ENCODE results near the gene AUTS2.

Gene AUTS2

GRCh38 chr7:70114806-70115205, 516.5 kb downstream of the AUTS2 start:
- no peak for DNase-seq (ENCODE audit: low read depth in 2 of 2)
- TF ChIP-seq CTCF (IDR thresholded peaks at IDR 0.05; ENCODE audit: low read depth, low read length) = no peak
- H3K4me3 ChIP-seq (replicated peaks in 1 of 2; ENCODE audit: low read depth in 2 of 2, low read length in 2 of 2) = no peak overlapping the region

- no peak for DNase-seq (ENCODE audit: low read depth in 2 of 2)
- no peak overlapping the region for H3K4me3 ChIP-seq (replicated peaks in 1 of 2; ENCODE audit: low read depth in 2 of 2, low read length in 2 of 2)
- no peak for TF ChIP-seq CTCF (IDR thresholded peaks at IDR 0.05; ENCODE audit: low read depth, low read length)
Observed at GRCh38 chr7:70116244-70116643, 518.0 kb downstream of the AUTS2 start.

- DNase-seq (ENCODE audit: low read depth in 2 of 2) = no peak
- H3K4me3 ChIP-seq (replicated peaks in 1 of 2; ENCODE audit: low read depth in 2 of 2, low read length in 2 of 2) = no peak overlapping the region
- no peak for TF ChIP-seq CTCF (IDR thresholded peaks at IDR 0.05; ENCODE audit: low read depth, low read length)
Observed at GRCh38 chr7:70116867-70117266, 518.6 kb downstream of the AUTS2 start.

- H3K4me3 ChIP-seq (replicated peaks in 1 of 2; ENCODE audit: low read depth in 2 of 2, low read length in 2 of 2) = no peak overlapping the region
- no peak for TF ChIP-seq CTCF (IDR thresholded peaks at IDR 0.05; ENCODE audit: low read depth, low read length)
- DNase-seq (ENCODE audit: low read depth in 2 of 2) = no peak
Observed at GRCh38 chr7:70120851-70121250, 522.6 kb downstream of the AUTS2 start.

GRCh38 chr7:70131817-70132216, 533.5 kb downstream of the AUTS2 start:
- no peak overlapping the region for H3K4me3 ChIP-seq (replicated peaks in 1 of 2; ENCODE audit: low read depth in 2 of 2, low read length in 2 of 2)
- no peak for TF ChIP-seq CTCF (IDR thresholded peaks at IDR 0.05; ENCODE audit: low read depth, low read length)
- DNase-seq (ENCODE audit: low read depth in 2 of 2) = no peak

GRCh38 chr7:70132226-70132851, 534.1 kb downstream of the AUTS2 start:
- no peak for DNase-seq (ENCODE audit: low read depth in 2 of 2)
- H3K4me3 ChIP-seq (replicated peaks in 1 of 2; ENCODE audit: low read depth in 2 of 2, low read length in 2 of 2) = no peak overlapping the region
- TF ChIP-seq CTCF (IDR thresholded peaks at IDR 0.05; ENCODE audit: low read depth, low read length) = no peak
